HCT116 (cell line): ENCODE measurements around the gene DOCK2. TPM values are rescaled to one million over a fixed set of nuclear protein-coding genes. Genes with fewer than 3 reads are reported as not detected.

Experiments used
- ATAC-seq: fragments of 200-7000 bp; cut with Tn5 transposase; 2 replicates; pipeline ENCODE4 v1.9.1; 2020; ENCODE audit warnings: mild to moderate bottlenecking, moderate library complexity
- BruUV-seq: library from RNA; stranded (reverse); fragments of 400-500 nt; replicated peaks from 2 replicates; lab custom pipeline; 2021; lab: Mats Ljungman, UMichigan
- CTCF ChIA-PET: fragments of 300-600 bp; sonication (Branson Sonifier 250); formaldehyde crosslinking; loops from one replicate; lab custom pipeline; 2021; ENCODE audit warnings: antibody characterized with exemption; lab: Charles Lee
- POLR2A ChIA-PET: fragments of 300-600, 350-600 bp; sonication (Branson Sonifier 250); formaldehyde crosslinking; loops from one replicate; lab custom pipeline; 2021; ENCODE audit warnings: antibody characterized with exemption; lab: Charles Lee
- RAD21 ChIA-PET, 2 experiments: fragments of 300-600 bp; sonication (Branson Sonifier 250); formaldehyde crosslinking; loops; one replicate each; lab custom pipeline; 2023; ENCODE audit warnings: low total read pairs in 2 of 2; ENCODE audit not compliant: uncharacterized antibody in 2 of 2, unreplicated experiment in 2 of 2, low non-redundant PET in 1 of 2; lab: Charles Lee
- DNase-seq: peaks from one replicate; pipeline ENCODE4 v3.0.0-alpha.2; 2010; ENCODE audit warnings: low read depth, low spot score
- H2AFZ ChIP-seq: fragments of 200-600 bp; shearing (Covaris generic), sonication (generic); 2 replicates; pipeline ENCODE4 v1.6.1; 2017; ENCODE audit warnings: low read depth, mixed run types, mixed read lengths, antibody characterized with exemption, low read length; ENCODE audit not compliant: poor library complexity, severe bottlenecking
- H3K27ac ChIP-seq: 2 replicates; pipeline ENCODE4 v1.5.1; 2012; ENCODE audit warnings: low read depth, low read length
- H3K27me3 ChIP-seq: fragments of 200-600 bp; sonication (generic); 2 replicates; pipeline ENCODE4 v1.6.1; 2016; ENCODE audit warnings: mixed run types, low read length, mixed read lengths; ENCODE audit not compliant: insufficient read depth
- H3K36me3 ChIP-seq, 2 experiments: fragments of 200-500 bp in 1 of 2; fragments of 200-600 bp in 1 of 2; sonication (Bioruptor generic) in 1 of 2; sonication (generic) in 1 of 2; 2 replicates each; pipeline versions ENCODE4 v1.5.1 to v1.6.1; 2014 to 2016; ENCODE audit warnings: low read length in 2 of 2, inconsistent platforms in 1 of 2, mixed read lengths in 1 of 2, mixed run types in 1 of 2; ENCODE audit not compliant: insufficient read depth in 2 of 2, control insufficient read depth in 1 of 2
- H3K4me1 ChIP-seq, 2 experiments: fragments of 200-600 bp in 1 of 2; sonication (generic) in 1 of 2; 2 replicates each; pipeline versions ENCODE4 v1.5.1 to v1.6.1; 2012 to 2017; ENCODE audit warnings: low read length in 2 of 2, inconsistent platforms in 1 of 2, mild to moderate bottlenecking in 1 of 2, mixed read lengths in 1 of 2, mixed run types in 1 of 2, moderate library complexity in 1 of 2; ENCODE audit not compliant: insufficient read depth in 2 of 2, control insufficient read depth in 1 of 2
- H3K4me2 ChIP-seq: fragments of 200-600 bp; sonication (generic); 2 replicates; pipeline ENCODE4 v1.6.1; 2017; ENCODE audit warnings: mixed run types, low read length, mixed read lengths
- H3K4me3 ChIP-seq, 2 experiments: fragments of 200-600 bp in 1 of 2; sonication (generic) in 1 of 2; replicated peaks in 1 of 2; 2 replicates each; pipeline ENCODE4 v1.5.1; 2011 to 2016; ENCODE audit warnings: low read length in 2 of 2, control low read depth in 1 of 2, low read depth in 1 of 2, mild to moderate bottlenecking in 1 of 2, mixed read lengths in 1 of 2, mixed run types in 1 of 2
- H3K79me2 ChIP-seq: fragments of 200-600 bp; sonication (generic); 2 replicates; pipeline ENCODE4 v1.6.1; 2017; ENCODE audit warnings: mild to moderate bottlenecking, mixed run types, low read length, moderate library complexity, mixed read lengths; ENCODE audit not compliant: insufficient read depth
- H3K9ac ChIP-seq: fragments of 200-600 bp; sonication (generic); 2 replicates; pipeline ENCODE4 v1.6.1; 2016; ENCODE audit warnings: low read length, mixed read lengths
- H3K9me2 ChIP-seq: fragments of 200-600 bp; sonication (generic), shearing (Covaris generic); 2 replicates; pipeline ENCODE4 v1.6.1; 2017; ENCODE audit warnings: mixed run types, mild to moderate bottlenecking, moderate library complexity; ENCODE audit not compliant: insufficient read depth
- H3K9me3 ChIP-seq, 2 experiments: fragments of 200-500 bp in 1 of 2; fragments of 200-600 bp in 1 of 2; sonication (Bioruptor generic) in 1 of 2; sonication (generic) in 1 of 2; 2 replicates each; pipeline ENCODE4 v1.6.1; 2014 to 2017; ENCODE audit warnings: low read length in 2 of 2, mixed read lengths in 2 of 2, inconsistent platforms in 1 of 2, low read depth in 1 of 2, mild to moderate bottlenecking in 1 of 2, mixed run types in 1 of 2, moderate library complexity in 1 of 2; ENCODE audit not compliant: control insufficient read depth in 1 of 2, insufficient read depth in 1 of 2
- H4K20me1 ChIP-seq: fragments of 200-600 bp; sonication (generic), shearing (Covaris generic); 2 replicates; pipeline ENCODE4 v1.6.1; 2017; ENCODE audit warnings: mixed run types, mild to moderate bottlenecking, moderate library complexity; ENCODE audit not compliant: insufficient read depth
- ATF3 ChIP-seq: IDR thresholded peaks from 2 replicates; pipeline ENCODE4 v1.6.1; 2012
- CBX3 ChIP-seq: IDR thresholded peaks from 2 replicates; pipeline ENCODE4 v1.6.1; 2012; ENCODE audit warnings: low read depth
- EZH2 ChIP-seq: fragments of 200-600 bp; sonication (generic); IDR thresholded peaks from 2 replicates; pipeline ENCODE4 v1.6.1; 2017; ENCODE audit warnings: antibody characterized with exemption, mixed run types
- FOSL1 ChIP-seq: IDR thresholded peaks from 2 replicates; pipeline ENCODE4 v1.6.1; 2012; ENCODE audit warnings: low read depth
- JUND ChIP-seq: IDR thresholded peaks from 2 replicates; pipeline ENCODE4 v1.6.1; 2012
- MAX ChIP-seq: IDR thresholded peaks from 2 replicates; pipeline ENCODE4 v1.6.1; 2012
- POLR2AphosphoS5 ChIP-seq: IDR thresholded peaks from 2 replicates; pipeline ENCODE4 v1.6.1; 2011; ENCODE audit warnings: mild to moderate bottlenecking, low read depth, low read length, moderate library complexity
- RAD21 ChIP-seq: IDR thresholded peaks from 2 replicates; pipeline ENCODE4 v1.6.1; 2012; ENCODE audit warnings: low read depth, mild to moderate bottlenecking
- SIN3A ChIP-seq: IDR thresholded peaks from 2 replicates; pipeline ENCODE4 v1.6.1; 2012; ENCODE audit warnings: low read depth
- TCF7L2 ChIP-seq: IDR thresholded peaks from 2 replicates; pipeline ENCODE4 v1.7.0; 2011; ENCODE audit warnings: borderline replicate concordance, inconsistent platforms; ENCODE audit not compliant: insufficient read depth, insufficient read length; ENCODE audit errors: extremely low read depth
- YY1 ChIP-seq: IDR thresholded peaks from 2 replicates; pipeline ENCODE4 v1.6.1; 2011; ENCODE audit warnings: low read length, low read depth, moderate library complexity, mild to moderate bottlenecking; ENCODE audit not compliant: insufficient replicate concordance; ENCODE audit errors: extremely low read depth
- ZNF274 ChIP-seq: fragments of 200-500 bp; sonication (Bioruptor generic); IDR thresholded peaks from 2 replicates; pipeline ENCODE4 v1.6.1; 2014; ENCODE audit warnings: mild to moderate bottlenecking, low read depth, low read length, inconsistent platforms
- intact Hi-C: fragments of 100-400 bp; cut with micrococcal nuclease; formaldehyde crosslinking; loops from 2 replicates; pipeline ENCODE4 v1.10.0; 2022
- total RNA-seq: library from RNA; stranded (reverse); gene quantifications from one replicate; pipeline ENCODE4 v1.2.1, GENCODE V29; 2021; ENCODE audit not compliant: unreplicated experiment

The DOCK2 gene
- total RNA-seq, 1 experiment from 2014 or later, result 0.89 TPM

GRCh38 chr5:169917500-169917899 is 280.4 kb downstream of the DOCK2 start:
- TF ChIP-seq YY1 (no peak), ZNF274 (no peak), CBX3 (no peak), JUND (no peak)
- Histone ChIP-seq H3K27me3 (peaks cover 26% of the 10 kb centered on the region), H3K4me1 (no peaks in the 10 kb centered on the region), H3K79me2 (no peaks in the 10 kb centered on the region), H3K9me2 (no peaks in the 10 kb centered on the region), H4K20me1 (no peaks in the 10 kb centered on the region), H3K9me3 (no peaks in the 10 kb centered on the region), H2AFZ (no peak overlapping the region), H3K9ac (no peak overlapping the region), H3K4me2 (no peak overlapping the region), H3K4me3 (no peak overlapping the region), H3K27ac (no peak overlapping the region), H3K36me3 (no peaks in the 10 kb centered on the region)
- POLR2A ChIA-PET, result no interaction called here
- intact Hi-C loops, result no loop called here
- BruUV-seq, result no TSS peak
- CTCF ChIA-PET, result no interaction called here
- RAD21 ChIA-PET, result no interaction called here
- no peak for DNase-seq
- ATAC-seq, result no peak

GRCh38 chr5:169918228-169918627 is 281.2 kb downstream of the DOCK2 start:
- RAD21 ChIA-PET, result no interaction called here
- H3K4me2 ChIP-seq, result no peak overlapping the region
- H3K9ac ChIP-seq, result no peak overlapping the region
- no peak overlapping the region for H3K4me3 ChIP-seq
- no peaks in the 10 kb centered on the region for H3K9me2 ChIP-seq
- no TSS peak for BruUV-seq
- DNase-seq (no peak), ATAC-seq (no peak)
- H3K4me1 ChIP-seq, result no peaks in the 10 kb centered on the region
- H2AFZ ChIP-seq, result no peak overlapping the region
- no peak for TF ChIP-seq SIN3A
- TF ChIP-seq MAX, result no peak
- TF ChIP-seq FOSL1, result no peak
- TF ChIP-seq CBX3, result no peak
- TF ChIP-seq TCF7L2, result no peak
- no peak for TF ChIP-seq EZH2
- TF ChIP-seq ATF3, result no peak
- no peak for TF ChIP-seq RAD21
- TF ChIP-seq POLR2AphosphoS5, result no peak
- POLR2A ChIA-PET, result no interaction called here
- peaks cover 25% of the 10 kb centered on the region for H3K27me3 ChIP-seq
- no peaks in the 10 kb centered on the region for H4K20me1 ChIP-seq
- H3K36me3 ChIP-seq, result no peaks in the 10 kb centered on the region
- H3K79me2 ChIP-seq, result no peaks in the 10 kb centered on the region
- no peak overlapping the region for H3K27ac ChIP-seq
- no peaks in the 10 kb centered on the region for H3K9me3 ChIP-seq
- CTCF ChIA-PET, result no interaction called here
- intact Hi-C loops, result no loop called here
